Measurements from ENCODE around the gene TNN.
"Not testable (repeated sequence)": the region's sequence is repeated elsewhere in the genome, so short reads cannot be mapped to it uniquely, and the experiment has no call there.

The TNN gene, protein sequence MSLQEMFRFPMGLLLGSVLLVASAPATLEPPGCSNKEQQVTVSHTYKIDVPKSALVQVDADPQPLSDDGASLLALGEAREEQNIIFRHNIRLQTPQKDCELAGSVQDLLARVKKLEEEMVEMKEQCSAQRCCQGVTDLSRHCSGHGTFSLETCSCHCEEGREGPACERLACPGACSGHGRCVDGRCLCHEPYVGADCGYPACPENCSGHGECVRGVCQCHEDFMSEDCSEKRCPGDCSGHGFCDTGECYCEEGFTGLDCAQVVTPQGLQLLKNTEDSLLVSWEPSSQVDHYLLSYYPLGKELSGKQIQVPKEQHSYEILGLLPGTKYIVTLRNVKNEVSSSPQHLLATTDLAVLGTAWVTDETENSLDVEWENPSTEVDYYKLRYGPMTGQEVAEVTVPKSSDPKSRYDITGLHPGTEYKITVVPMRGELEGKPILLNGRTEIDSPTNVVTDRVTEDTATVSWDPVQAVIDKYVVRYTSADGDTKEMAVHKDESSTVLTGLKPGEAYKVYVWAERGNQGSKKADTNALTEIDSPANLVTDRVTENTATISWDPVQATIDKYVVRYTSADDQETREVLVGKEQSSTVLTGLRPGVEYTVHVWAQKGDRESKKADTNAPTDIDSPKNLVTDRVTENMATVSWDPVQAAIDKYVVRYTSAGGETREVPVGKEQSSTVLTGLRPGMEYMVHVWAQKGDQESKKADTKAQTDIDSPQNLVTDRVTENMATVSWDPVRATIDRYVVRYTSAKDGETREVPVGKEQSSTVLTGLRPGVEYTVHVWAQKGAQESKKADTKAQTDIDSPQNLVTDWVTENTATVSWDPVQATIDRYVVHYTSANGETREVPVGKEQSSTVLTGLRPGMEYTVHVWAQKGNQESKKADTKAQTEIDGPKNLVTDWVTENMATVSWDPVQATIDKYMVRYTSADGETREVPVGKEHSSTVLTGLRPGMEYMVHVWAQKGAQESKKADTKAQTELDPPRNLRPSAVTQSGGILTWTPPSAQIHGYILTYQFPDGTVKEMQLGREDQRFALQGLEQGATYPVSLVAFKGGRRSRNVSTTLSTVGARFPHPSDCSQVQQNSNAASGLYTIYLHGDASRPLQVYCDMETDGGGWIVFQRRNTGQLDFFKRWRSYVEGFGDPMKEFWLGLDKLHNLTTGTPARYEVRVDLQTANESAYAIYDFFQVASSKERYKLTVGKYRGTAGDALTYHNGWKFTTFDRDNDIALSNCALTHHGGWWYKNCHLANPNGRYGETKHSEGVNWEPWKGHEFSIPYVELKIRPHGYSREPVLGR (N-terminal part only)

DNA sequence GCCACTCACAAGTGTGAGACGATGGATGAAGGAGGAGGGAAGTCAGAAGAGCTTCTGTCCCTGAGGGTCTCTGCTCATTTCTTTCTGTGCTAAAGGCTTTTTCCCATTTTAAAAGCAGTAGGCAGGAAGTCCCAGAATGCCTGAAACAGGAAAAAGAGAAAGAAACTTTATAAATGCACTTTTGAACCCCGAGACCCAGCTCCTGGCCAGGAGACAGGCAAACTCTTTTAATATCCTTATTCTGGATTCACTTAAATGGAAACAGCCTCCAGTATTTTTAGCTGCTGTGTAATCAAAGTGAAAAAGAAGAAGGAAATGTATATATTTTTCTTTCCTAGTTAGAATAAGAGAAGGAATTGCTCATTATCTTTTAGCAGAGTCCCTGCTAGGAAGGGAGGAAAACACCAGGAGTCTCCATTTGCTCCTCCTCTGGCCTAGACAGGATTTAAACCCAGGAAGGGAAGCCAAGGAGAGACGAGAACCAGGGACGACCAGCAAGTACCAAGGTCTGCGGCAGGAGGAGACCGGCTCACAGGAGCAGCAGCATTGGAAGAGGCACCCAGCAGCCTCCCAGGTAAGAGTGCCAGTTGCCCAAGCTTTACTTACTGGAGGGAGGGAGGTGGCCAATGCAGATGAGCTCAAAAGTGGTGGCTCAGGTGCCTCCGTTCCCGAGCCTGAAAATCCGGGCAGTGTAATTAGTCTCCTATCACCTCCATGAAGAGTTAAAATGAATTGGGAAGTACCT lies at the start of gene TNN:
Gene TNN, plus strand, starts transcription at position 472 of the 745 bp plus-strand sequence. CDS start 9,586 bp downstream, outside the sequence.
- TF ChIP-seq, protein P1, sequence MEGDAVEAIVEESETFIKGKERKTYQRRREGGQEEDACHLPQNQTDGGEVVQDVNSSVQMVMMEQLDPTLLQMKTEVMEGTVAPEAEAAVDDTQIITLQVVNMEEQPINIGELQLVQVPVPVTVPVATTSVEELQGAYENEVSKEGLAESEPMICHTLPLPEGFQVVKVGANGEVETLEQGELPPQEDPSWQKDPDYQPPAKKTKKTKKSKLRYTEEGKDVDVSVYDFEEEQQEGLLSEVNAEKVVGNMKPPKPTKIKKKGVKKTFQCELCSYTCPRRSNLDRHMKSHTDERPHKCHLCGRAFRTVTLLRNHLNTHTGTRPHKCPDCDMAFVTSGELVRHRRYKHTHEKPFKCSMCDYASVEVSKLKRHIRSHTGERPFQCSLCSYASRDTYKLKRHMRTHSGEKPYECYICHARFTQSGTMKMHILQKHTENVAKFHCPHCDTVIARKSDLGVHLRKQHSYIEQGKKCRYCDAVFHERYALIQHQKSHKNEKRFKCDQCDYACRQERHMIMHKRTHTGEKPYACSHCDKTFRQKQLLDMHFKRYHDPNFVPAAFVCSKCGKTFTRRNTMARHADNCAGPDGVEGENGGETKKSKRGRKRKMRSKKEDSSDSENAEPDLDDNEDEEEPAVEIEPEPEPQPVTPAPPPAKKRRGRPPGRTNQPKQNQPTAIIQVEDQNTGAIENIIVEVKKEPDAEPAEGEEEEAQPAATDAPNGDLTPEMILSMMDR (IDR thresholded peaks at IDR 0.05; ENCODE audit: low read depth, low read length, missing control alignments) = no peak
- no peak for DNase-seq
- Histone ChIP-seq H3K27me3 (replicated peaks) (no peaks in the 10 kb centered on the region), H3K36me3 (replicated peaks) (no peaks in the 10 kb centered on the region), H3K27ac (no peak within 1 kb of the TSS), H3K4me3 (ENCODE audit: low read depth, low read length) (no peak within 1 kb of the TSS)
- in situ Hi-C loops (cut with HindIII; ENCODE audit: low pct_ligation_motif_present, low sequenced_read_pairs) = no loop called here

DNA sequence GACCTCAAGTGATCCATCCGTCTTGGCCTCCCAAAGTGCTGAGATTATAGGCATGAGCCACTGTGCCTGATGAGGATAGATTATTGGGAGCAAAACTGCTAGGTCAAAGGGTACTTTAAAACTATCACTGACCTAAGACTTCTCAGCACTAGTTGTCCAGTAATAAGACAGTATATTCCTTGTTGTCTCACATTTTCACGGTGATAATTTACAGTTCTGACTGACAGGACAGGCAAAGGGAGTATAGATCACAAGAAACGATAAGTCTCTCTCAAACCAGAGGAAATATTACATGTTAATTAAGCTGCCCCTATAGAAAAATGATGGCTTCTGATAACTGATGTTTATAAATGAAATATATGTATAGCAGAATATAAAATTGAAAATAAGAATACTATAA lies 48.1 kb upstream of the TNN start:
- TF ChIP-seq, protein P1 (IDR thresholded peaks at IDR 0.05; ENCODE audit: low read depth, low read length, missing control alignments) = no peak
- Histone ChIP-seq H3K27ac (no peak overlapping the region), H3K36me3 (replicated peaks) (peaks cover 7% of the 10 kb centered on the region), H3K4me3 (ENCODE audit: low read depth, low read length) (no peak overlapping the region), H3K27me3 (replicated peaks) (no peaks in the 10 kb centered on the region)
- DNase-seq = no peak
- in situ Hi-C loops (cut with HindIII; ENCODE audit: low pct_ligation_motif_present, low sequenced_read_pairs) = no loop called here

DNA sequence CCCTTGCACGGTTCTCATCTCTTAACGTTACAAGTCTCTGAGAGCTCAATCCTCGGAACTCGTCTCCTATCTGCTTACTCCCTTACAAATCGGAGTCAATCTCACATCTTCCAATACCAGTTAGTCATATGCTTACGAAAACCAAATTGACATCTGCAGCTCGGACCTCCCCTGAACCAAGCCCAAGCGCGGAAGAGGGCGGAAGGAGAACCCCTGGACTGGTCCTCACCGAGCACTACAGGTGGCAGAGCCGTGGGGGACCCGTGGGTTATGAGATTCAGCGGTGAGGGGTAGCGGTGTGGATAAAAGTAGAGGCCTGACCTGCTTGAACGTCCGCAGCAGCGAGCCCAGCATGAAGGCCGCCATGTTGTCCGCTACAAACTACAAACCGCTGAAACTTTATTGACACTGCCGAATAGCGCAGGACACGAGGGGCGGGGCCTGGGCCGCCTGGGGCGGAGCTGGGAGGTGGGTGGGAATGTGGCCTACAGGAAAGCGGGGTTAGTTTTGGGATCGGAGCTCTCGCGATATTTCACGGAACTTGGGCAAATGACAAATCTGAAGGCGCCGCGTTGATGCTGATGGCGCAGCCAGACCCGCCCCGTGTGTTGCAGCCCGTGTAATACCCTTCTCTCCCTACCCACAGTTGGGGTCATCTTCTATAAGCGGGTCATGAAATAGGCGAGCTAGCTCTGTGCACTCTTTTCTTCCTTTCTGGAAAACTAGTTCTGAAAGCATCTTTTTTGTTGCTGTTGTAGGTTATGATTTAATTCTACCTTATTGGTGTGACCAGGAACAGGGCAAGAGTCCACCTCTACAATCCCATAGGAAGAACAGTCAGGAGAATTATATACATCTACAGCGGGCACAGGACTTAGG lies 44.4 kb upstream of the TNN start, which contains the start of gene MRPS14:
Gene MRPS14, minus strand, starts transcription at position 383 of the 879 bp plus-strand sequence. Its CDS starts 17 bp downstream, at position 366.
- Histone ChIP-seq H3K27me3 (replicated peaks) (no peaks in the 10 kb centered on the region), H3K27ac (peak within 1 kb of the TSS; percentile 75), H3K36me3 (replicated peaks) (no peaks in the 10 kb centered on the region), H3K4me3 (ENCODE audit: low read depth, low read length) (peak within 1 kb of the TSS; percentile 88)
- DNase-seq = peak; percentile 99
- in situ Hi-C loops (cut with HindIII; ENCODE audit: low pct_ligation_motif_present, low sequenced_read_pairs) = no loop called here
- TF ChIP-seq, protein P1 (IDR thresholded peaks at IDR 0.05; ENCODE audit: low read depth, low read length, missing control alignments) = no peak

DNA sequence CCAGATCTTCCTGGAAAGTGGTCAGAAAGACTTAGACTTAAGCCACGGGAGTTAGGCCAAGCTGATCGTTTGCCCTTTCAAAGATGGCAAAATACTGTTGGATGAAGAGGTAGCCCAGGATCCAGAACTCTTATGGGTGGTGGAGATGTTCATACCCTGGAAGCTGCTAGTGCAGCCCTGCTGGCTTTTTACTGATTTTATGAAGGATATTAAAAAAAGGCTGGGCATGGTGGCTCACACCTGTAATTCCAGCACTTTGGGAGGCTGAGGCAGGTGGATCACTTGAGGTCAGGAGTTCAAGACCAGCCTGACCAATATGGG lies 43.8 kb upstream of the TNN start:
- H3K27me3 ChIP-seq (replicated peaks); DNase-seq; H3K36me3 ChIP-seq (replicated peaks); in situ Hi-C loops (cut with HindIII; ENCODE audit: low pct_ligation_motif_present, low sequenced_read_pairs): not testable (repeated sequence)
- Histone ChIP-seq H3K27ac (peak overlapping the region; percentile 75), H3K4me3 (ENCODE audit: low read depth, low read length) (peak overlapping the region; percentile 88)

DNA sequence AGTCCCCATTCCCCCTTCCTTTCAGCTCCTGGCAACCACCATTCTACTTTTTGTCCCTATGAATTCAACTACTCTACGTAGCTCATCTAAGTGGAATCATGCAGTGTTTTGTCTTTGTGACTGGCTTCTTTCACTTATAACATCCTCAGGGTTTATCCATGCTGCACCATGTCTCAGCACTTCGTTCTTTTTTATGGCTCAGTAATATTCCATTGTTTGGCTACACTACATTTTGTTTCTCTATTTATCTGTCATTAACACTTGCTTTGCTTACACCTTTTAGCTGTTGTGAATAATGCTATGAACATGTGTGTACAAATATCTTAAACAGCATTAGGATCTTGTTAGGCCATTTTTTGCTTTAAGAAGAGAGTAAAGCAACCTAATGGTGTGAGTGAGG lies 42.9 kb upstream of the TNN start:
- H3K27ac ChIP-seq = no peak overlapping the region
- H3K36me3 ChIP-seq (replicated peaks) = no peaks in the 10 kb centered on the region
- no peak for DNase-seq
- no peaks in the 10 kb centered on the region for H3K27me3 ChIP-seq (replicated peaks)
- TF ChIP-seq, protein P1 (IDR thresholded peaks at IDR 0.05; ENCODE audit: low read depth, low read length, missing control alignments) = no peak
- H3K4me3 ChIP-seq (ENCODE audit: low read depth, low read length) = no peak overlapping the region
- in situ Hi-C loops (cut with HindIII; ENCODE audit: low pct_ligation_motif_present, low sequenced_read_pairs) = no loop called here

All from brain microvascular endothelial cell (primary cell).